A673 (cell line): ENCODE measurements around the gene CAPN10. TPM values are rescaled to one million over a fixed set of nuclear protein-coding genes. Genes with fewer than 3 reads are reported as not detected.

ENCODE experiments used
- BruUV-seq: library from RNA; stranded (reverse); fragments of 400-500 nt; replicated peaks from 2 replicates; lab custom pipeline; 2021; lab: Mats Ljungman, UMichigan
- CTCF ChIA-PET: fragments of 300-600 bp; sonication (Branson Sonifier 250); formaldehyde crosslinking; loops from one replicate; lab custom pipeline; 2022; ENCODE audit warnings: antibody characterized with exemption; lab: Charles Lee
- POLR2A ChIA-PET: fragments of 300-600 bp; sonication (Branson Sonifier 250); formaldehyde crosslinking; loops from one replicate; lab custom pipeline; 2022; ENCODE audit warnings: antibody characterized with exemption; ENCODE audit not compliant: low non-redundant PET; lab: Charles Lee
- DNase-seq: peaks from one replicate; pipeline ENCODE4 v3.0.0-alpha.2; 2015; ENCODE audit warnings: low spot score
- H3K27ac ChIP-seq: fragments of 200-600 bp; sonication (generic); 2 replicates; pipeline ENCODE4 v1.5.1; 2016; ENCODE audit warnings: mixed run types, low read depth, mild to moderate bottlenecking, mixed read lengths, antibody characterized with exemption, low read length; ENCODE audit not compliant: poor library complexity, severe bottlenecking
- H3K27me3 ChIP-seq: fragments of 200-600 bp; sonication (generic); replicated peaks from 2 replicates; pipeline ENCODE4 v1.6.1; 2017; ENCODE audit warnings: mixed run types, low read depth, mild to moderate bottlenecking, mixed read lengths, antibody characterized with exemption, low read length; ENCODE audit not compliant: insufficient read depth, poor library complexity
- H3K36me3 ChIP-seq: fragments of 200-600 bp; sonication (generic); 2 replicates; pipeline ENCODE4 v1.6.1; 2016; ENCODE audit warnings: mixed run types, mild to moderate bottlenecking, mixed read lengths, antibody characterized with exemption, low read length; ENCODE audit not compliant: insufficient read depth, poor library complexity, severe bottlenecking
- H3K4me1 ChIP-seq: fragments of 200-600 bp; sonication (generic); 2 replicates; pipeline ENCODE4 v1.6.1; 2017; ENCODE audit warnings: mixed run types, mild to moderate bottlenecking, mixed read lengths, antibody characterized with exemption, low read length; ENCODE audit not compliant: insufficient read depth, poor library complexity, severe bottlenecking
- H3K4me3 ChIP-seq: fragments of 200-600 bp; sonication (generic); 2 replicates; pipeline ENCODE4 v1.5.1; 2016; ENCODE audit warnings: low read depth, mixed run types, mild to moderate bottlenecking, mixed read lengths, low read length; ENCODE audit not compliant: poor library complexity, severe bottlenecking
- H3K9me3 ChIP-seq: fragments of 200-600 bp; sonication (generic); 2 replicates; pipeline ENCODE4 v1.6.1; 2016; ENCODE audit warnings: mixed run types, low read depth, mild to moderate bottlenecking, mixed read lengths, antibody characterized with exemption, low read length; ENCODE audit not compliant: poor library complexity, severe bottlenecking
- CTCF ChIP-seq: fragments of 300-800, 200-600 bp; sonication (generic); conservative IDR thresholded peaks from 2 replicates; pipeline ENCODE4 v1.5.1; 2017; ENCODE audit warnings: low read depth, mild to moderate bottlenecking, antibody characterized with exemption, low read length, moderate library complexity, mixed read lengths
- EZH2 ChIP-seq: fragments of 200-600 bp; sonication (generic); IDR thresholded peaks from 2 replicates; pipeline ENCODE4 v1.6.1; 2017; ENCODE audit warnings: borderline replicate concordance, low read depth, mild to moderate bottlenecking, mixed read lengths, antibody characterized with exemption, low read length; ENCODE audit not compliant: poor library complexity, severe bottlenecking
- intact Hi-C: fragments of 100-400 bp; cut with micrococcal nuclease; formaldehyde crosslinking; loops from one replicate; pipeline ENCODE4 v1.10.0; 2022; ENCODE audit not compliant: unreplicated experiment
- total RNA-seq: library from RNA; stranded (reverse); gene quantifications from 2 replicates; pipeline ENCODE4 v1.2.3, GENCODE V29; 2021

CAPN10 gene
- total RNA-seq, 1 experiment from 2014 or later: 43.5 TPM

- no peak for DNase-seq
- BruUV-seq: no TSS peak
- no peak for TF ChIP-seq EZH2
- no peak for TF ChIP-seq CTCF
- intact Hi-C loops: no loop called here
- H3K36me3 ChIP-seq: no peaks in the 10 kb centered on the region
- ChIA-PET POLR2A (no interaction called here), CTCF (no interaction called here)
- no peak overlapping the region for H3K4me3 ChIP-seq
- no peaks in the 10 kb centered on the region for H3K9me3 ChIP-seq
- H3K27me3 ChIP-seq: no peaks in the 10 kb centered on the region
- no peaks in the 10 kb centered on the region for H3K4me1 ChIP-seq
- no peak overlapping the region for H3K27ac ChIP-seq
These were observed 19.6 kb downstream of the CAPN10 start for GRCh38 chr2:240605867-240606743.

- Histone ChIP-seq H3K27me3 (no peaks in the 10 kb centered on the region), H3K9me3 (no peaks in the 10 kb centered on the region), H3K4me1 (peaks cover 6% of the 10 kb centered on the region), H3K4me3 (no peak overlapping the region), H3K27ac (no peak overlapping the region), H3K36me3 (no peaks in the 10 kb centered on the region)
- TF ChIP-seq CTCF: no peak
- TF ChIP-seq EZH2: no peak
- CTCF ChIA-PET: interaction anchor here (0.6 kb wide), 1 partner anchor 115 kb away, joined by 3 read pairs; no protein-coding TSS in a partner anchor
- intact Hi-C loops: no loop called here
- POLR2A ChIA-PET: no interaction called here
- no TSS peak for BruUV-seq
- DNase-seq: no peak
These were observed 25.2 kb downstream of the CAPN10 start for GRCh38 chr2:240611601-240612210.

- intact Hi-C loops: no loop called here
- no peak for DNase-seq
- CTCF ChIA-PET: no interaction called here
- Histone ChIP-seq H3K4me3 (no peak overlapping the region), H3K27ac (no peak overlapping the region), H3K36me3 (no peaks in the 10 kb centered on the region), H3K4me1 (peaks cover 6% of the 10 kb centered on the region), H3K27me3 (no peaks in the 10 kb centered on the region), H3K9me3 (no peaks in the 10 kb centered on the region)
- POLR2A ChIA-PET: no interaction called here
- TF ChIP-seq EZH2: no peak
- no peak for TF ChIP-seq CTCF
- no TSS peak for BruUV-seq
These were observed 27.2 kb downstream of the CAPN10 start for GRCh38 chr2:240613781-240614180.
